Upper lobe of left lung (tissue), 6 donors: ENCODE results near the gene CCNY. TPM values are rescaled to one million over a fixed set of nuclear protein-coding genes. Genes with fewer than 3 reads are reported as not detected.
A peak's percentile ranks its signal among the peaks of the same experiment; 100 is the strongest.

ENCODE experiments used
- ATAC-seq, 2 donors: fragments of 200-7000 bp; cut with Tn5 transposase; one replicate each; pipeline ENCODE4 v1.9.1; 2022; ENCODE audit warnings: mild to moderate bottlenecking in 2 of 2, moderate library complexity in 2 of 2; ENCODE audit not compliant: low FRiP score in 2 of 2
- DNase-seq, 2 donors: peaks; one replicate each; pipeline ENCODE4 v3.0.0-alpha.2; 2019 to 2020
- H3K27ac ChIP-seq, 4 donors: fragments of 200-600 bp; sonication (generic); one replicate each; pipeline ENCODE4 v1.5.1; 2016 to 2019
- H3K27me3 ChIP-seq, 4 donors: fragments of 200-600 bp; sonication (generic); one replicate each; pipeline ENCODE4 v1.5.1; 2017 to 2019
- H3K36me3 ChIP-seq, 4 donors: fragments of 200-600 bp; sonication (generic); one replicate each; pipeline ENCODE4 v1.5.1; 2016 to 2019
- H3K4me1 ChIP-seq, 4 donors: fragments of 200-600 bp; sonication (generic); one replicate each; pipeline ENCODE4 v1.5.1; 2018 to 2019
- H3K4me3 ChIP-seq, 4 donors: fragments of 200-600 bp; sonication (generic); one replicate each; pipeline ENCODE4 v1.5.1; 2017 to 2019; ENCODE audit warnings: mild to moderate bottlenecking in 2 of 4, moderate library complexity in 1 of 4
- H3K9me3 ChIP-seq, 4 donors: fragments of 200-600 bp; sonication (generic); one replicate each; pipeline ENCODE4 v1.5.1; 2018 to 2019
- CTCF ChIP-seq, 6 experiments: fragments of 450-650 bp in 4 of 6; fragments of 200-600 bp in 2 of 6; sonication (generic) in 2 of 6; IDR thresholded peaks; one replicate each; pipeline ENCODE4 v1.5.1; 2016 to 2019; ENCODE audit warnings: antibody characterized with exemption in 6 of 6
- EP300 ChIP-seq, 4 donors: sonication (generic); formaldehyde crosslinking; IDR thresholded peaks; one replicate each; pipeline ENCODE4 v1.5.1; 2017; ENCODE audit warnings: antibody characterized with exemption in 4 of 4, control low read depth in 2 of 4
- POLR2A ChIP-seq, 4 donors: fragments of 450-650 bp; IDR thresholded peaks; one replicate each; pipeline ENCODE4 v1.5.1; 2016 to 2017; ENCODE audit warnings: antibody characterized with exemption in 4 of 4, mild to moderate bottlenecking in 2 of 4
- POLR2AphosphoS5 ChIP-seq, 2 donors: sonication (generic); formaldehyde crosslinking; IDR thresholded peaks; one replicate each; pipeline ENCODE4 v1.5.1; 2017; ENCODE audit warnings: antibody characterized with exemption in 2 of 2
- whole genome bisulfite sequencing, 2 donors: methylation state at CpG; one replicate each; pipeline ENCODE4 v1.1.5; 2017 to 2018; 5-methylcytosine and 5-hydroxymethylcytosine counted together
- total RNA-seq, 6 donors: library from RNA; depleted of rRNA in 4 of 6; stranded (reverse); fragments of >200 nt in 4 of 6; gene quantifications; one replicate each; pipeline versions ENCODE4 v1.1.0 to v1.2.1, GENCODE V29; 2016 to 2021
- donor health status: DM: no; HTN: no; CAD: no; lungs with moderate emphysema.
- donor health status: DM: no; HTN: yes; CAD: no; lungs with severe emphysema.

CCNY gene
- total RNA-seq, 6 donors from 2014 or later: 22.0 to 80.8 (median 52.5) TPM

DNA sequence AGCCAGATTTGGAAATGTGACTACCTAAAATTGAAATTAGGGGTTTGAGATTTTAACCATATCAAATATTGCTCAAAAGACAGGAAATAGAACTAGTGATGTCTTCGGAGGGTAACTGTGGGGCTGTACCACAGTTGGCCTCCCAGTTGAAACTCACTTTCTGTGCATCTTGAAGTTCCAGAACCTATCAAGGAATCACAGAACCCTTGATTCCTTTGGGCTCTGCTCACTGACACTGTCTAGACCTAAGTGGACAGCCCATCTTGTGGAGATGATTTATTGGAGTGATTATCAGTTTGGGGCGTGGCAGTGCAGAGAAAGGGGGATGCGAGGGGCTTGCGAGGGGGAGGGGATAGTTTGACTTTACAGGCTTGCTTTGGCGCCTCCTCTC is 134.6 kb downstream of the CCNY start:
- no peak for ATAC-seq
- TF ChIP-seq CTCF (IDR thresholded peaks at IDR 0.05) (no peak), POLR2AphosphoS5 (IDR thresholded peaks at IDR 0.05) (no peak), EP300 (IDR thresholded peaks at IDR 0.05) (no peak), POLR2A (IDR thresholded peaks at IDR 0.05) (no peak)
- H3K4me1 ChIP-seq: peaks cover 13 to 25% (median 16%) of the 10 kb centered on the region in 4 donors
- DNase-seq: no peak
- no peaks in the 10 kb centered on the region for H3K27me3 ChIP-seq
- no peak overlapping the region for H3K4me3 ChIP-seq
- 74 to 83% methylated on average over 5 of the region's 5 CpGs for WGBS, 2 donors
- no peaks in the 10 kb centered on the region for H3K9me3 ChIP-seq
- H3K27ac ChIP-seq: no peak overlapping the region
- no peaks in the 10 kb centered on the region for H3K36me3 ChIP-seq

- DNase-seq (no peak), ATAC-seq (no peak)
- TF ChIP-seq EP300 (IDR thresholded peaks at IDR 0.05) (no peak), CTCF (IDR thresholded peaks at IDR 0.05) (no peak), POLR2AphosphoS5 (IDR thresholded peaks at IDR 0.05) (no peak), POLR2A (IDR thresholded peaks at IDR 0.05) (no peak)
- Histone ChIP-seq H3K4me1 (peaks cover 13 to 20% (median 16%) of the 10 kb centered on the region in 4 donors), H3K36me3 (no peaks in the 10 kb centered on the region), H3K9me3 (no peaks in the 10 kb centered on the region), H3K4me3 (no peak overlapping the region), H3K27me3 (no peaks in the 10 kb centered on the region), H3K27ac (no peak overlapping the region)
- 53 to 68% methylated on average over 3 of the region's 3 CpGs for WGBS, 2 donors
Observed at GRCh38 chr10:35471435-35471834, 135.1 kb downstream of the CCNY start.

GRCh38 chr10:35480142-35480541 is 143.8 kb downstream of the CCNY start:
- no peaks in the 10 kb centered on the region for H3K27me3 ChIP-seq
- TF ChIP-seq POLR2A (IDR thresholded peaks at IDR 0.05) (no peak), EP300 (IDR thresholded peaks at IDR 0.05) (no peak), CTCF (IDR thresholded peaks at IDR 0.05) (no peak), POLR2AphosphoS5 (IDR thresholded peaks at IDR 0.05) (no peak)
- H3K36me3 ChIP-seq: no peaks in the 10 kb centered on the region
- no peaks in the 10 kb centered on the region for H3K9me3 ChIP-seq
- peaks cover 0 to 14% (median 12%) of the 10 kb centered on the region in 4 donors for H3K4me1 ChIP-seq
- no peak for DNase-seq
- no peak overlapping the region for H3K4me3 ChIP-seq
- no peak for ATAC-seq
- WGBS, 2 donors: 89 to 96% methylated on average over 8 to 9 of the region's 9 CpGs
- no peak overlapping the region for H3K27ac ChIP-seq

- Histone ChIP-seq H3K36me3 (no peaks in the 10 kb centered on the region), H3K27ac (no peak overlapping the region), H3K27me3 (no peaks in the 10 kb centered on the region), H3K4me3 (no peak overlapping the region), H3K9me3 (no peaks in the 10 kb centered on the region), H3K4me1 (peaks cover 4 to 24% (median 18%) of the 10 kb centered on the region in 4 donors)
- WGBS, 2 donors: 89 to 95% methylated on average over 2 of the region's 2 CpGs
- ATAC-seq: no peak
- TF ChIP-seq POLR2A (IDR thresholded peaks at IDR 0.05) (no peak), EP300 (IDR thresholded peaks at IDR 0.05) (no peak), CTCF (IDR thresholded peaks at IDR 0.05) (no peak), POLR2AphosphoS5 (IDR thresholded peaks at IDR 0.05) (no peak)
- DNase-seq: no peak
Observed at GRCh38 chr10:35481413-35481812, 145.1 kb downstream of the CCNY start.

GRCh38 chr10:35486297-35486990 is 150.1 kb downstream of the CCNY start:
- ATAC-seq (peak in 1 of 2 donors; percentile 69), DNase-seq (peak in 1 of 2 donors; percentile 31)
- TF ChIP-seq EP300 (IDR thresholded peaks at IDR 0.05): no peak
- TF ChIP-seq POLR2A (IDR thresholded peaks at IDR 0.05): no peak
- TF ChIP-seq POLR2AphosphoS5 (IDR thresholded peaks at IDR 0.05): peak in 1 of 2 donors; percentile 3
- TF ChIP-seq CTCF (IDR thresholded peaks at IDR 0.05): no peak
- H3K4me1 ChIP-seq: peaks cover 17 to 41% (median 19%) of the 10 kb centered on the region in 4 donors
- H3K27ac ChIP-seq: peak overlapping the region in 3 of 4 donors; percentile 26 to 71 (median 28)
- H3K27me3 ChIP-seq: no peaks in the 10 kb centered on the region
- WGBS, 2 donors: 38 to 52% methylated on average over 5 of the region's 5 CpGs
- no peak overlapping the region for H3K4me3 ChIP-seq
- no peaks in the 10 kb centered on the region for H3K9me3 ChIP-seq
- H3K36me3 ChIP-seq: peaks cover 0 to 3% (median 0%) of the 10 kb centered on the region in 4 donors
